GM12872 (cell line): ENCODE data around the gene RNF130.

Source experiments
- CTCF ChIP-seq: IDR thresholded peaks from 3 replicates; pipeline ENCODE4 v1.5.1; 2011; ENCODE audit warnings: low read depth, mild to moderate bottlenecking, low read length, moderate library complexity; ENCODE audit not compliant: insufficient read depth

The RNF130 gene

GRCh38 chr5:179981636-179982035 is 89.9 kb downstream of the RNF130 start:
- TF ChIP-seq CTCF, result no peak

- TF ChIP-seq CTCF, result no peak
These were observed 90.8 kb downstream of the RNF130 start for GRCh38 chr5:179980767-179981166.

GRCh38 chr5:179978792-179979191 is 92.8 kb downstream of the RNF130 start:
- no peak for TF ChIP-seq CTCF

GRCh38 chr5:179975713-179976134 is 95.8 kb downstream of the RNF130 start:
- no peak for TF ChIP-seq CTCF

GRCh38 chr5:179974946-179975712 is 96.4 kb downstream of the RNF130 start:
- peak; percentile 76 for TF ChIP-seq CTCF

GRCh38 chr5:179974246-179974945 is 97.2 kb downstream of the RNF130 start:
- TF ChIP-seq CTCF, result no peak

GRCh38 chr5:179973391-179973790 is 98.2 kb downstream of the RNF130 start:
- no peak for TF ChIP-seq CTCF
